ENCODE measurements around the gene SDCBP2. TPM values are rescaled to one million over a fixed set of nuclear protein-coding genes. Genes with fewer than 3 reads are reported as not detected.

Gene SDCBP2
- total RNA-seq, 1 experiment from 2014 or later, result 1.9 TPM

DNA sequence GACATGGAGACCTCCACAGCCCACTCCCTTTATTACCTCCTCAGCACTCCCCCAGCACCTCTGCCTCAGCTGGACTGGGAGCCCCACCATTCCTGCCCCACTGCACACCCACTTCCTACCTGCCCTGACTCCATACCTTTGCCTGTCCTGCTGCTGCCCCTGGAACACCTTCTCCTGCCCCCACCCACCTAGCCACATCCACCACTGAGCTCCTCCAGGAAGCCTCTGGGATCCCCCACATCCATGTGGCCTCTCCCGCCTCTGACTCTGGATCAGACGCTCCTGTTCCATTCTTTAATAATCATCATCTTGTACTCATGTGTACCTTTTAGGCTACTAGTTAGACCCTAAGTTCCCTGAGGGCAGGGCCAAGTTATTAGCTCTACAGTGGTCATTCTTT, 2.2 kb upstream of the SDCBP2 start:
- Histone ChIP-seq H3K56ac (ENCODE audit: insufficient read length, low read depth, low read length) (no peak overlapping the region), H2BK12ac (ENCODE audit: insufficient read length, low read depth, low read length) (no peak overlapping the region), H4K20me1 (ENCODE audit: control insufficient read depth, insufficient read depth, insufficient read length) (peaks cover 2% of the 10 kb centered on the region), H3K18ac (ENCODE audit: insufficient read length, low read depth, low read length) (no peak overlapping the region), H2AK5ac (ENCODE audit: insufficient read length, low read length) (no peak overlapping the region), H2BK5ac (ENCODE audit: insufficient read length, low read length) (no peak overlapping the region), H2BK20ac (ENCODE audit: low read depth, low read length, poor library complexity, severe bottlenecking) (no peak overlapping the region), H3K9ac (ENCODE audit: extremely low read depth, insufficient read length, low read length) (no peak overlapping the region), H3T11ph (ENCODE audit: low read length) (no peak overlapping the region), H3K4me2 (ENCODE audit: insufficient read depth, insufficient read length, low read length) (no peak overlapping the region), H4K5ac (ENCODE audit: insufficient read length, low read depth, low read length) (no peak overlapping the region), H3K79me1 (ENCODE audit: insufficient read depth, low read depth, low read length, poor library complexity, severe bottlenecking) (peaks cover 15% of the 10 kb centered on the region), H3K23me2 (ENCODE audit: insufficient read length, low read depth, low read length, poor library complexity, severe bottlenecking) (peaks cover under 1% of the 10 kb centered on the region), H3K23ac (ENCODE audit: insufficient read length, low read depth, low read length) (no peak overlapping the region), H3K14ac (ENCODE audit: insufficient read depth, low read length) (no peak overlapping the region), H3K27ac (ENCODE audit: insufficient read length, low read depth, low read length) (no peak overlapping the region), H4K91ac (ENCODE audit: insufficient read length, low read depth, low read length) (no peak overlapping the region), H3K9me3 (ENCODE audit: control insufficient read depth, low read depth, low read length) (no peaks in the 10 kb centered on the region), H3K79me2 (ENCODE audit: insufficient read depth, low read length) (peaks cover 3% of the 10 kb centered on the region; the same call in 1 of the 2 replicates), H3K27me3 (ENCODE audit: insufficient read depth, low read length) (no peaks in the 10 kb centered on the region), H3K4me1 (ENCODE audit: insufficient read depth, low read length) (0 out of 2 replicates have a peak, but pooled peaks cover 4% of the 10 kb centered on the region), H2AFZ (ENCODE audit: low read length) (no peak overlapping the region), H4K8ac (replicated peaks; ENCODE audit: insufficient read length, low read depth, low read length) (no peak overlapping the region), H3K4ac (ENCODE audit: low read depth, low read length) (no peak overlapping the region), H2BK15ac (ENCODE audit: low read depth, low read length) (no peak overlapping the region), H2BK120ac (ENCODE audit: low read depth, low read length, poor library complexity, severe bottlenecking) (no peak overlapping the region)
- Mint-ChIP-seq H3K27me3 (ENCODE audit: low read depth) (no peaks in the 10 kb centered on the region), H3K4me1 (peaks cover 8 to 11% of the 10 kb centered on the region in 2 experiments; a peak in 3 of 4 replicates), H3K36me3 (ENCODE audit: insufficient read depth in 1 of 3, low read depth in 3 of 3) (peaks cover 15 to 29% (median 22%) of the 10 kb centered on the region in 3 experiments; a peak in 6 of 7 replicates), H3K9me3 (no peaks in the 10 kb centered on the region), H3K27ac (peak overlapping the region in 2 of 3 experiments; percentile 37 to 81; a peak in 1 of 7 replicates), H3K4me3 (no peak overlapping the region)
- DNase-seq, result peak; percentile 18
- no CpG with 5 or more reads among the region's 2 CpGs for WGBS (ENCODE audit: extremely low coverage, insufficient read length, low lambda C conversion rate)
- TF ChIP-seq, protein P1, sequence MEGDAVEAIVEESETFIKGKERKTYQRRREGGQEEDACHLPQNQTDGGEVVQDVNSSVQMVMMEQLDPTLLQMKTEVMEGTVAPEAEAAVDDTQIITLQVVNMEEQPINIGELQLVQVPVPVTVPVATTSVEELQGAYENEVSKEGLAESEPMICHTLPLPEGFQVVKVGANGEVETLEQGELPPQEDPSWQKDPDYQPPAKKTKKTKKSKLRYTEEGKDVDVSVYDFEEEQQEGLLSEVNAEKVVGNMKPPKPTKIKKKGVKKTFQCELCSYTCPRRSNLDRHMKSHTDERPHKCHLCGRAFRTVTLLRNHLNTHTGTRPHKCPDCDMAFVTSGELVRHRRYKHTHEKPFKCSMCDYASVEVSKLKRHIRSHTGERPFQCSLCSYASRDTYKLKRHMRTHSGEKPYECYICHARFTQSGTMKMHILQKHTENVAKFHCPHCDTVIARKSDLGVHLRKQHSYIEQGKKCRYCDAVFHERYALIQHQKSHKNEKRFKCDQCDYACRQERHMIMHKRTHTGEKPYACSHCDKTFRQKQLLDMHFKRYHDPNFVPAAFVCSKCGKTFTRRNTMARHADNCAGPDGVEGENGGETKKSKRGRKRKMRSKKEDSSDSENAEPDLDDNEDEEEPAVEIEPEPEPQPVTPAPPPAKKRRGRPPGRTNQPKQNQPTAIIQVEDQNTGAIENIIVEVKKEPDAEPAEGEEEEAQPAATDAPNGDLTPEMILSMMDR (conservative IDR thresholded peaks at IDR 0.05), result no peak

All from H9 (cell line).